Stimulated activated CD4-positive, alpha-beta T cell treated with anti-CD3 and anti-CD28 coated beads, Interleukin-2, amount 100 ng/mL, for 48 hours (primary cell): ENCODE data around the gene EHBP1.
"Not testable (repeated sequence)": the region's sequence is repeated elsewhere in the genome, so short reads cannot be mapped to it uniquely, and the experiment has no call there.

Experiments used
- DNase-seq, 2 donors: peaks; one replicate each; pipeline ENCODE4 v3.0.0-alpha.2; 2020

EHBP1 gene

GRCh38 chr2:63054841-63055225 lies 349.3 kb downstream of the EHBP1 start:
- DNase-seq = no peak

- DNase-seq = peak in 1 of 2 donors; percentile 4
These were observed 350.0 kb downstream of the EHBP1 start for GRCh38 chr2:63055226-63056106.

GRCh38 chr2:63056107-63057050 lies 350.9 kb downstream of the EHBP1 start:
- DNase-seq = peak in 1 of 2 donors; percentile 11

GRCh38 chr2:63057249-63058143 lies 352.0 kb downstream of the EHBP1 start:
- no peak for DNase-seq

- DNase-seq = no peak
These were observed 352.8 kb downstream of the EHBP1 start for GRCh38 chr2:63058144-63058920.

- no peak for DNase-seq
These were observed 353.6 kb downstream of the EHBP1 start for GRCh38 chr2:63058921-63059792.

- no peak for DNase-seq
These were observed 354.4 kb downstream of the EHBP1 start for GRCh38 chr2:63059793-63060471.

GRCh38 chr2:63060472-63060991 lies 355.0 kb downstream of the EHBP1 start:
- DNase-seq = no peak

GRCh38 chr2:63064197-63064596 lies 358.7 kb downstream of the EHBP1 start:
- no peak for DNase-seq

GRCh38 chr2:63064661-63065060 lies 359.1 kb downstream of the EHBP1 start:
- DNase-seq = no peak

GRCh38 chr2:63066265-63066664 lies 360.8 kb downstream of the EHBP1 start:
- no peak for DNase-seq

GRCh38 chr2:63066838-63067237 lies 361.3 kb downstream of the EHBP1 start:
- no peak for DNase-seq

- no peak for DNase-seq
These were observed 366.2 kb downstream of the EHBP1 start for GRCh38 chr2:63071664-63072063.

- no peak for DNase-seq
These were observed 368.5 kb downstream of the EHBP1 start for GRCh38 chr2:63073994-63074393.

- DNase-seq = not testable (repeated sequence)
These were observed 368.9 kb downstream of the EHBP1 start for GRCh38 chr2:63074399-63074798.

GRCh38 chr2:63078852-63079606 lies 373.5 kb downstream of the EHBP1 start:
- no peak for DNase-seq

- no peak for DNase-seq
These were observed 375.9 kb downstream of the EHBP1 start for GRCh38 chr2:63081404-63081803.

GRCh38 chr2:63086687-63087086 lies 381.2 kb downstream of the EHBP1 start:
- no peak for DNase-seq

- no peak for DNase-seq
These were observed 386.9 kb downstream of the EHBP1 start for GRCh38 chr2:63092401-63092800.
